WTC11 (cell line): ENCODE measurements around the gene STAP2. TPM values are rescaled to one million over a fixed set of nuclear protein-coding genes. Genes with fewer than 3 reads are reported as not detected.

Experiments used
- ATAC-seq: fragments of 200-7000 bp; cut with Tn5 transposase; 2 replicates; pipeline ENCODE4 v1.10.0; 2021; ENCODE audit warnings: mild to moderate bottlenecking, moderate library complexity
- CTCF ChIA-PET: fragments of 300-600 bp; sonication (Branson Sonifier 250); formaldehyde crosslinking; loops from one replicate; lab custom pipeline; 2021; ENCODE audit warnings: antibody characterized with exemption; lab: Charles Lee
- POLR2A ChIA-PET: fragments of 350-600 bp; sonication (Branson Sonifier 250); formaldehyde crosslinking; loops from one replicate; lab custom pipeline; 2021; ENCODE audit warnings: antibody characterized with exemption; lab: Charles Lee
- DNase-seq: peaks from one replicate; pipeline ENCODE4 v3.0.0; 2021; ENCODE audit warnings: low spot score
- H3K27ac Mint-ChIP-seq: 2 replicates; pipeline ENCODE4 v1.8.0; 2021; ENCODE audit warnings: mixed read lengths
- H3K27me3 Mint-ChIP-seq: 2 replicates; pipeline ENCODE4 v1.8.0; 2021; ENCODE audit warnings: low read depth, mild to moderate bottlenecking, moderate library complexity, mixed read lengths
- H3K36me3 Mint-ChIP-seq: 2 replicates; pipeline ENCODE4 v1.8.0; 2021; ENCODE audit warnings: mixed read lengths
- H3K4me1 Mint-ChIP-seq: 2 replicates; pipeline ENCODE4 v1.8.0; 2022; ENCODE audit warnings: mixed read lengths
- H3K4me3 Mint-ChIP-seq: 2 replicates; pipeline ENCODE4 v1.8.0; 2021; ENCODE audit warnings: mild to moderate bottlenecking, moderate library complexity, mixed read lengths
- H3K9me3 Mint-ChIP-seq: 2 replicates; pipeline ENCODE4 v1.8.0; 2021; ENCODE audit warnings: mixed read lengths
- ATF1 ChIP-seq: sonication (generic); formaldehyde crosslinking; IDR thresholded peaks from 2 replicates; pipeline ENCODE4 v1.8.1; 2023; ENCODE audit warnings: mild to moderate bottlenecking, moderate library complexity, missing genetic modification reagents
- CBFB ChIP-seq: sonication (generic); formaldehyde crosslinking; IDR thresholded peaks from 2 replicates; pipeline ENCODE4 v1.8.1; 2022; ENCODE audit warnings: mild to moderate bottlenecking, low read depth, missing genetic modification reagents
- CREM ChIP-seq: sonication (generic); formaldehyde crosslinking; IDR thresholded peaks from 2 replicates; pipeline ENCODE4 v1.8.1; 2022; ENCODE audit warnings: mild to moderate bottlenecking, missing genetic modification reagents, moderate library complexity
- EMX1 ChIP-seq: fragments of 250-450 bp; sonication (Bioruptor Pico); IDR thresholded peaks from 2 replicates; pipeline ENCODE4 v1.8.0; 2021; ENCODE audit warnings: mild to moderate bottlenecking
- ESRRA ChIP-seq: sonication (generic); formaldehyde crosslinking; IDR thresholded peaks from 2 replicates; pipeline ENCODE4 v1.8.1; 2022; ENCODE audit warnings: mild to moderate bottlenecking, missing genetic modification reagents, borderline replicate concordance
- FOXJ3 ChIP-seq: sonication (generic); formaldehyde crosslinking; IDR thresholded peaks from 2 replicates; pipeline ENCODE4 v1.9.0; 2021; ENCODE audit warnings: missing genetic modification reagents, mild to moderate bottlenecking, borderline replicate concordance
- GABPB1 ChIP-seq: sonication (generic); formaldehyde crosslinking; IDR thresholded peaks from 2 replicates; pipeline ENCODE4 v1.8.1; 2023; ENCODE audit warnings: mild to moderate bottlenecking, missing genetic modification reagents
- JAZF1 ChIP-seq: fragments of 250-450 bp; sonication (Bioruptor Pico); IDR thresholded peaks from 2 replicates; pipeline ENCODE4 v1.9.0; 2021; ENCODE audit warnings: moderate library complexity, mild to moderate bottlenecking, inconsistent platforms
- MYBL2 ChIP-seq: sonication (generic); formaldehyde crosslinking; IDR thresholded peaks from 2 replicates; pipeline ENCODE4 v1.8.1; 2023; ENCODE audit warnings: mild to moderate bottlenecking, moderate library complexity, missing genetic modification reagents
- NR2C2 ChIP-seq: sonication (generic); formaldehyde crosslinking; IDR thresholded peaks from 2 replicates; pipeline ENCODE4 v1.8.0; 2022; ENCODE audit warnings: mild to moderate bottlenecking, missing genetic modification reagents
- TP53 ChIP-seq: sonication (generic); formaldehyde crosslinking; IDR thresholded peaks from 2 replicates; pipeline ENCODE4 v1.8.1; 2023; ENCODE audit warnings: mild to moderate bottlenecking, missing genetic modification reagents
- ZBTB21 ChIP-seq: sonication (generic); formaldehyde crosslinking; IDR thresholded peaks from 2 replicates; pipeline ENCODE4 v1.8.1; 2023; ENCODE audit warnings: mild to moderate bottlenecking, missing genetic modification reagents, borderline replicate concordance
- ZNF138 ChIP-seq: sonication (generic); formaldehyde crosslinking; conservative IDR thresholded peaks from 2 replicates; pipeline ENCODE4 v1.8.1; 2022; ENCODE audit warnings: mild to moderate bottlenecking, moderate library complexity, missing genetic modification reagents
- total RNA-seq: library from RNA; stranded (reverse); gene quantifications from 3 replicates; pipeline ENCODE4 v1.2.3, GENCODE V29; 2021
- TF ChIP-seq, protein P1 (sequence below): sonication (generic); formaldehyde crosslinking; IDR thresholded peaks from 2 replicates; pipeline ENCODE4 v1.8.0; 2022; ENCODE audit warnings: mild to moderate bottlenecking, missing genetic modification reagents
- TF ChIP-seq, protein P2 (sequence below): sonication (generic); formaldehyde crosslinking; IDR thresholded peaks from 2 replicates; pipeline ENCODE4 v1.8.1; 2022; ENCODE audit warnings: mild to moderate bottlenecking, missing genetic modification reagents, moderate library complexity, borderline replicate concordance
- TF ChIP-seq, protein P3 (sequence below): sonication (generic); formaldehyde crosslinking; IDR thresholded peaks from 2 replicates; pipeline ENCODE4 v1.8.1; 2022; ENCODE audit warnings: low read depth, missing genetic modification reagents, borderline replicate concordance
- TF ChIP-seq, protein P4 (sequence below): fragments of 250-450 bp; sonication (Bioruptor Pico); IDR thresholded peaks from 2 replicates; pipeline ENCODE4 v1.9.0; 2021; ENCODE audit warnings: mild to moderate bottlenecking
- TF ChIP-seq, protein P5 (sequence below): sonication (generic); formaldehyde crosslinking; IDR thresholded peaks from 2 replicates; pipeline ENCODE4 v1.8.1; 2023; ENCODE audit warnings: mild to moderate bottlenecking, missing genetic modification reagents

Gene STAP2
- total RNA-seq, 1 experiment from 2014 or later = 18.2 TPM

DNA sequence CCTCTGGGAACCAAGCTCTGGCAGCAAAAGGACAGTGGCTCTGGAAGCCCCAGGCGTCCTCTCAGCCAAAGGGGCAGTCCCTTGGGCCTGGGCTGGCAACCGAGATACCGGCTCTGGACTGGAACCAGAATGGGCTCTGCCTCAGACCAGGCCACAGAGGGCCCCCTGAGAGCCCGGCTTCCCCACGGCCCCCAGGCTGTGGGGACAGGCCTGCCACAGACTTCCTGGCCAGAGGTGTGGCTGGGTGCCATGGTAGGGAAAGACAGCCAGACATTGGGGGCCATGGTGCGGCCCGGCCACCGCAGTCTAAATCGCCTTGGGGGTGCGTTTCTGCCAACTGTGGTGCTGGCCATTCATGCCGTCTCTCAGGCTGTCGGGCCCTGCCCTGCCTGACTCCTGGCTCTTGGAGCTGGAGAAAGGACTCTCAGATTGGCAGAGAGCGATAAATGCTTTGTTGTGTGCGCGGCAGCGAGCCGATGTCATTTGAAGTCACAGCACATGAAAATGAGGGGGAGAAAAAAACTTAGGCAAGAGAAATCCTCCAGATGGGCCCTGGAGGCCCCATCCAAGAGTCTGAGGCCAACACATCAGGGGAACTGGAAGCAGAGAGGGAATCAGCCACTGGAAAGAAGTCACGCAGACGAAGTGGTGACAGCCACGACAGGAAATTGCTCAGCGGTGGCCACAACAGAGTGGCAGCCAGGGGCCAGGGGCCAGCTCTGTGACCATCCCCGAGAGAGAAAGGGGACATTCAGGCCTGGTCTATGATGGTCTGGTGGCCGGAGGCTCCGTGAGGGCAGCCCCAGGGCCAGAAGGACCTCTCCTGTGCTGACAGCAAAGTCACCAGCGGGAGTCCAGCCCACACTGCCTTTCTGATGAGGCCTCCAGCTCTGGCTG is 35.2 kb upstream of the STAP2 start:
- H3K27ac Mint-ChIP-seq = peak overlapping the region; percentile 83
- H3K36me3 Mint-ChIP-seq = no peaks in the 10 kb centered on the region
- peaks cover 41% of the 10 kb centered on the region for H3K4me1 Mint-ChIP-seq
- no peak for TF ChIP-seq TP53 (CRISPR knock-in tag)
- TF ChIP-seq MYBL2 (CRISPR knock-in tag) = no peak
- TF ChIP-seq ATF1 (CRISPR knock-in tag) = no peak
- no peak for TF ChIP-seq ZBTB21 (CRISPR knock-in tag)
- no peak for TF ChIP-seq ZNF138 (CRISPR knock-in tag)
- TF ChIP-seq GABPB1 (CRISPR knock-in tag) = no peak
- no peak for TF ChIP-seq CBFB (CRISPR knock-in tag)
- ChIA-PET CTCF (interaction anchor here (3.7 to 5.2 kb wide), 4 partner anchors 9 to 106 kb away, joined by 36 to 48 read pairs (median 42); no protein-coding TSS in a partner anchor), POLR2A (interaction anchor here (1.7 kb wide), 1 partner anchor 13 kb away, joined by 4 read pairs; no protein-coding TSS in a partner anchor)
- ATAC-seq (no peak), DNase-seq (no peak)
- H3K27me3 Mint-ChIP-seq = no peaks in the 10 kb centered on the region
- H3K4me3 Mint-ChIP-seq = no peak overlapping the region
- no peaks in the 10 kb centered on the region for H3K9me3 Mint-ChIP-seq

DNA sequence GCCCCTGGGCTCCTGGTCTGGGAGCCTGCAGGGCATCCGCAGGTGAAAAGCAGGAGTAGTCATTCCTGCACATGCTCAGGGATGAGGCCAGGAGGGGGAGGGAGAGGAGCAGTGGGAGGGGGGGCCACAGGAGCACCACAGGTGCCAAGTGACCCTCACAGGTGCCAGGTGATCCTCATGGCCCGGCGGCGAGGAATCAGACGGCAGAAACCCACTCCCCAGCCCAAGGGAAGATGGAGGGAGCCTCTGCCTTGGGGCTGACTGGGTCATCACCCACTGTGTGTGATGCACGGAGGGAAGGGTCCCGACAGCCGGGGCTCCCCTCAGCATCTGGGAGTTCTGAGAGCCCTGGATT is 34.4 kb upstream of the STAP2 start:
- ATAC-seq = no peak
- H3K27ac Mint-ChIP-seq = 0 out of 2 replicates have a peak overlapping the region, but pooled peaks have one; percentile 19
- H3K9me3 Mint-ChIP-seq = no peaks in the 10 kb centered on the region
- H3K4me1 Mint-ChIP-seq = peaks cover 45% of the 10 kb centered on the region
- H3K36me3 Mint-ChIP-seq = no peaks in the 10 kb centered on the region
- no peaks in the 10 kb centered on the region for H3K27me3 Mint-ChIP-seq
- TF ChIP-seq CREM (CRISPR knock-in tag) (no peak), JAZF1 (no peak), FOXJ3 (no peak), CBFB (CRISPR knock-in tag) (no peak), ATF1 (CRISPR knock-in tag) (no peak), EMX1 (no peak)
- TF ChIP-seq, protein P1, sequence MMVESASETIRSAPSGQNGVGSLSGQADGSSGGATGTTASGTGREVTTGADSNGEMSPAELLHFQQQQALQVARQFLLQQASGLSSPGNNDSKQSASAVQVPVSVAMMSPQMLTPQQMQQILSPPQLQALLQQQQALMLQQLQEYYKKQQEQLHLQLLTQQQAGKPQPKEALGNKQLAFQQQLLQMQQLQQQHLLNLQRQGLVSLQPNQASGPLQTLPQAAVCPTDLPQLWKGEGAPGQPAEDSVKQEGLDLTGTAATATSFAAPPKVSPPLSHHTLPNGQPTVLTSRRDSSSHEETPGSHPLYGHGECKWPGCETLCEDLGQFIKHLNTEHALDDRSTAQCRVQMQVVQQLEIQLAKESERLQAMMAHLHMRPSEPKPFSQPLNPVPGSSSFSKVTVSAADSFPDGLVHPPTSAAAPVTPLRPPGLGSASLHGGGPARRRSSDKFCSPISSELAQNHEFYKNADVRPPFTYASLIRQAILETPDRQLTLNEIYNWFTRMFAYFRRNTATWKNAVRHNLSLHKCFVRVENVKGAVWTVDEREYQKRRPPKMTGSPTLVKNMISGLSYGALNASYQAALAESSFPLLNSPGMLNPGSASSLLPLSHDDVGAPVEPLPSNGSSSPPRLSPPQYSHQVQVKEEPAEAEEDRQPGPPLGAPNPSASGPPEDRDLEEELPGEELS (CRISPR knock-in tag) = no peak
- TF ChIP-seq, protein P2, sequence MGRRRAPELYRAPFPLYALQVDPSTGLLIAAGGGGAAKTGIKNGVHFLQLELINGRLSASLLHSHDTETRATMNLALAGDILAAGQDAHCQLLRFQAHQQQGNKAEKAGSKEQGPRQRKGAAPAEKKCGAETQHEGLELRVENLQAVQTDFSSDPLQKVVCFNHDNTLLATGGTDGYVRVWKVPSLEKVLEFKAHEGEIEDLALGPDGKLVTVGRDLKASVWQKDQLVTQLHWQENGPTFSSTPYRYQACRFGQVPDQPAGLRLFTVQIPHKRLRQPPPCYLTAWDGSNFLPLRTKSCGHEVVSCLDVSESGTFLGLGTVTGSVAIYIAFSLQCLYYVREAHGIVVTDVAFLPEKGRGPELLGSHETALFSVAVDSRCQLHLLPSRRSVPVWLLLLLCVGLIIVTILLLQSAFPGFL (CRISPR knock-in tag) = no peak
- no peak for DNase-seq
- ChIA-PET CTCF (no interaction called here), POLR2A (no interaction called here)
- no peak overlapping the region for H3K4me3 Mint-ChIP-seq

DNA sequence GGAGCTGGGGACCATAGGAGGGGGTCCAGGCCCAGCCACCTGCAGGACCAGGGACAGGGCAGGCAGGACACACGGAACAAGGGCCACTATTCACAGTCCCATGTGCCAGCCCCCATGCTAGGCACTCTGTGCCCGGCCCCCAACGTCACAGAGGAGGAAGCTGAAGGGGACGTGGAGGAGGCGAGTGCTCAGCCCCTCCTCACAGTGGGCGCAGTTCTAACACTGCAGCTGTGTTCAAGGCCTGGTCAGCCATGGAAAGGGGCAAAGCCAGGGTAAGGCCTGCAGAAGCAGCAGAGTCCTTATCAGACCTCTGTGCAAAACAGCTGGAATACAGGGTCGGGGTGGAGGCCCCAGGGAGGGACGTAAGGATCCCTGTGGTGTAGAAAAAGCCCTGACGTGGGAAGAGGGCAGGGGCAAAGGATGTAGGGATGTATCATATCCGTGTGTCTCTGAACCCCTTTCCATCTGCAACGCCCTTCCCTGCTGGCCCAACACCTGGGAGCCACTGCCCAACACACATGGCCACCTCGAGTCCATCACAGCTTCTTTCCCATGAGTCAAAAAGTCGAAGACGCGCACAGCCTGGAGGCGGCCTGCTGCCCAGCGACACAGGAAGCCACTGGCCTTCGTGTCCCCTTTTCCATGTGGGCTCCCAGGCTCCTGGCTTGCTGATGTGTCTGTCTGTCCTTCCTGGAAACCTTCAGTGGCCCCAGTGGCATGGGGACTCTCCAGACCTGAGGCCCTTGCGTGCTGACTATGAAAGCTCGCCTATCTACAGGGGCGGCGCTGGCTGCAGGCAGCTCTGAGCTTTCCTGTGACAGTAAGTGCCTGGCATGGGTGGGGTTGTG is 33.8 kb upstream of the STAP2 start:
- H3K4me1 Mint-ChIP-seq = peaks cover 45% of the 10 kb centered on the region
- H3K36me3 Mint-ChIP-seq = no peaks in the 10 kb centered on the region; the same call in 1 of the 2 replicates
- ATAC-seq (no peak), DNase-seq (no peak)
- ChIA-PET POLR2A (no interaction called here), CTCF (interaction anchor here (0.6 to 0.9 kb wide), 3 partner anchors 21 to 106 kb away, joined by 3 read pairs; partner anchors contain the start of gene SH3GL1)
- H3K27me3 Mint-ChIP-seq = no peaks in the 10 kb centered on the region
- no peaks in the 10 kb centered on the region for H3K9me3 Mint-ChIP-seq
- no peak overlapping the region for H3K4me3 Mint-ChIP-seq
- TF ChIP-seq, protein P3, sequence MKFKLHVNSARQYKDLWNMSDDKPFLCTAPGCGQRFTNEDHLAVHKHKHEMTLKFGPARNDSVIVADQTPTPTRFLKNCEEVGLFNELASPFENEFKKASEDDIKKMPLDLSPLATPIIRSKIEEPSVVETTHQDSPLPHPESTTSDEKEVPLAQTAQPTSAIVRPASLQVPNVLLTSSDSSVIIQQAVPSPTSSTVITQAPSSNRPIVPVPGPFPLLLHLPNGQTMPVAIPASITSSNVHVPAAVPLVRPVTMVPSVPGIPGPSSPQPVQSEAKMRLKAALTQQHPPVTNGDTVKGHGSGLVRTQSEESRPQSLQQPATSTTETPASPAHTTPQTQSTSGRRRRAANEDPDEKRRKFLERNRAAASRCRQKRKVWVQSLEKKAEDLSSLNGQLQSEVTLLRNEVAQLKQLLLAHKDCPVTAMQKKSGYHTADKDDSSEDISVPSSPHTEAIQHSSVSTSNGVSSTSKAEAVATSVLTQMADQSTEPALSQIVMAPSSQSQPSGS = no peak
- TF ChIP-seq NR2C2 (no peak), ESRRA (no peak), ZNF138 (CRISPR knock-in tag) (no peak)
- TF ChIP-seq, protein P4, sequence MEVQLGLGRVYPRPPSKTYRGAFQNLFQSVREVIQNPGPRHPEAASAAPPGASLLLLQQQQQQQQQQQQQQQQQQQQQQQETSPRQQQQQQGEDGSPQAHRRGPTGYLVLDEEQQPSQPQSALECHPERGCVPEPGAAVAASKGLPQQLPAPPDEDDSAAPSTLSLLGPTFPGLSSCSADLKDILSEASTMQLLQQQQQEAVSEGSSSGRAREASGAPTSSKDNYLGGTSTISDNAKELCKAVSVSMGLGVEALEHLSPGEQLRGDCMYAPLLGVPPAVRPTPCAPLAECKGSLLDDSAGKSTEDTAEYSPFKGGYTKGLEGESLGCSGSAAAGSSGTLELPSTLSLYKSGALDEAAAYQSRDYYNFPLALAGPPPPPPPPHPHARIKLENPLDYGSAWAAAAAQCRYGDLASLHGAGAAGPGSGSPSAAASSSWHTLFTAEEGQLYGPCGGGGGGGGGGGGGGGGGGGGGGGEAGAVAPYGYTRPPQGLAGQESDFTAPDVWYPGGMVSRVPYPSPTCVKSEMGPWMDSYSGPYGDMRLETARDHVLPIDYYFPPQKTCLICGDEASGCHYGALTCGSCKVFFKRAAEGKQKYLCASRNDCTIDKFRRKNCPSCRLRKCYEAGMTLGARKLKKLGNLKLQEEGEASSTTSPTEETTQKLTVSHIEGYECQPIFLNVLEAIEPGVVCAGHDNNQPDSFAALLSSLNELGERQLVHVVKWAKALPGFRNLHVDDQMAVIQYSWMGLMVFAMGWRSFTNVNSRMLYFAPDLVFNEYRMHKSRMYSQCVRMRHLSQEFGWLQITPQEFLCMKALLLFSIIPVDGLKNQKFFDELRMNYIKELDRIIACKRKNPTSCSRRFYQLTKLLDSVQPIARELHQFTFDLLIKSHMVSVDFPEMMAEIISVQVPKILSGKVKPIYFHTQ = no peak
- TF ChIP-seq, protein P5, sequence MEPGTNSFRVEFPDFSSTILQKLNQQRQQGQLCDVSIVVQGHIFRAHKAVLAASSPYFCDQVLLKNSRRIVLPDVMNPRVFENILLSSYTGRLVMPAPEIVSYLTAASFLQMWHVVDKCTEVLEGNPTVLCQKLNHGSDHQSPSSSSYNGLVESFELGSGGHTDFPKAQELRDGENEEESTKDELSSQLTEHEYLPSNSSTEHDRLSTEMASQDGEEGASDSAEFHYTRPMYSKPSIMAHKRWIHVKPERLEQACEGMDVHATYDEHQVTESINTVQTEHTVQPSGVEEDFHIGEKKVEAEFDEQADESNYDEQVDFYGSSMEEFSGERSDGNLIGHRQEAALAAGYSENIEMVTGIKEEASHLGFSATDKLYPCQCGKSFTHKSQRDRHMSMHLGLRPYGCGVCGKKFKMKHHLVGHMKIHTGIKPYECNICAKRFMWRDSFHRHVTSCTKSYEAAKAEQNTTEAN = no peak
- H3K27ac Mint-ChIP-seq = 0 out of 2 replicates have a peak overlapping the region, but pooled peaks have one; percentile 45
